LNCAP (cell line): ENCODE results near the gene NLRP13.

Source experiments
- CTCF ChIP-seq: fragments of 450-650 bp; IDR thresholded peaks from 2 replicates; pipeline ENCODE4 v1.5.1; 2017; ENCODE audit warnings: mild to moderate bottlenecking

NLRP13 gene

GRCh38 chr19:55909801-55910200 lies 22.3 kb downstream of the NLRP13 start:
- no peak for TF ChIP-seq CTCF

GRCh38 chr19:55907746-55908145 lies 24.4 kb downstream of the NLRP13 start:
- TF ChIP-seq CTCF = no peak

GRCh38 chr19:55907286-55907685 lies 24.9 kb downstream of the NLRP13 start:
- no peak for TF ChIP-seq CTCF

GRCh38 chr19:55902080-55902751 lies 29.9 kb downstream of the NLRP13 start:
- TF ChIP-seq CTCF = no peak

- TF ChIP-seq CTCF = no peak
Measured at GRCh38 chr19:55901369-55902079, 30.6 kb downstream of the NLRP13 start.

GRCh38 chr19:55898911-55899310 lies 33.2 kb downstream of the NLRP13 start:
- TF ChIP-seq CTCF = no peak

GRCh38 chr19:55882626-55883025 lies 49.5 kb downstream of the NLRP13 start:
- TF ChIP-seq CTCF = no peak
